ENCODE measurements around the gene SPATA31D3. TPM values are rescaled to one million over a fixed set of nuclear protein-coding genes. Genes with fewer than 3 reads are reported as not detected.

The SPATA31D3 gene
- total and polyA plus RNA-seq, 2 donors from 2014 or later = not detected

DNA sequence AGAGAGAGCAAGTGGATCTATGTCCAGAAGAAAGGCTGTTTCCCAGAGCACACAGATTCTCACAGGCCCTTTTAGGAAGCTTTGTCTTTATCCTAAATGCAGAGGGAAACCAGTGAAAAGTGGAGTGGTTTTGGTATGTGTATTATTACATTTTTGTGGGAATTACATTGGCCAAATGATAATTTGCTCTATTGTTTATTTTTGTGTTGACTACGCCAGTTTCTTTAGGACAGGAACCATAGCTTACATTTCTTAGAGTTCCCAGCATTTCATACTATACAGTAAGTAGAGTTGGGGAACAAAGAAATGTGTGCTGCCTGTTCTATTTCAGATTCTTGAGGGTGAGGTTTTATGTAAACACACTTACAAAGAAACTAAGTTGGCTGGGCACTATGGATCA, 44.4 kb upstream of the SPATA31D3 start:
- intact Hi-C loops (cut with DNase I) = no loop called here
- no peak overlapping the region for H3K9ac ChIP-seq (ENCODE audit: low read length in 3 of 3)
- DNase-seq = no peak
- no peaks in the 10 kb centered on the region for H3K36me3 ChIP-seq (ENCODE audit: control insufficient read depth in 2 of 3, insufficient read depth in 3 of 3, low read length in 3 of 3)
- no peak for FAIRE-seq
- TF ChIP-seq, protein P1, sequence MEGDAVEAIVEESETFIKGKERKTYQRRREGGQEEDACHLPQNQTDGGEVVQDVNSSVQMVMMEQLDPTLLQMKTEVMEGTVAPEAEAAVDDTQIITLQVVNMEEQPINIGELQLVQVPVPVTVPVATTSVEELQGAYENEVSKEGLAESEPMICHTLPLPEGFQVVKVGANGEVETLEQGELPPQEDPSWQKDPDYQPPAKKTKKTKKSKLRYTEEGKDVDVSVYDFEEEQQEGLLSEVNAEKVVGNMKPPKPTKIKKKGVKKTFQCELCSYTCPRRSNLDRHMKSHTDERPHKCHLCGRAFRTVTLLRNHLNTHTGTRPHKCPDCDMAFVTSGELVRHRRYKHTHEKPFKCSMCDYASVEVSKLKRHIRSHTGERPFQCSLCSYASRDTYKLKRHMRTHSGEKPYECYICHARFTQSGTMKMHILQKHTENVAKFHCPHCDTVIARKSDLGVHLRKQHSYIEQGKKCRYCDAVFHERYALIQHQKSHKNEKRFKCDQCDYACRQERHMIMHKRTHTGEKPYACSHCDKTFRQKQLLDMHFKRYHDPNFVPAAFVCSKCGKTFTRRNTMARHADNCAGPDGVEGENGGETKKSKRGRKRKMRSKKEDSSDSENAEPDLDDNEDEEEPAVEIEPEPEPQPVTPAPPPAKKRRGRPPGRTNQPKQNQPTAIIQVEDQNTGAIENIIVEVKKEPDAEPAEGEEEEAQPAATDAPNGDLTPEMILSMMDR (IDR thresholded peaks at IDR 0.05; ENCODE audit: borderline replicate concordance, extremely low read depth, insufficient read depth) = no peak
- no peaks in the 10 kb centered on the region for H3K4me1 ChIP-seq (ENCODE audit: control insufficient read depth in 2 of 3, insufficient read depth in 2 of 3, low read depth in 1 of 3, low read length in 3 of 3)
- no peak overlapping the region for H3K4me3 ChIP-seq (ENCODE audit: low read length in 3 of 3)
- no peaks in the 10 kb centered on the region for H3K9me3 ChIP-seq (ENCODE audit: control insufficient read depth in 2 of 3, insufficient read depth in 1 of 3, low read length in 3 of 3)
- no peak overlapping the region for H3K27ac ChIP-seq (ENCODE audit: low read depth in 2 of 2, low read length in 2 of 2)
- H3K27me3 ChIP-seq (ENCODE audit: control insufficient read depth, insufficient read depth, low read length) = no peaks in the 10 kb centered on the region

DNA sequence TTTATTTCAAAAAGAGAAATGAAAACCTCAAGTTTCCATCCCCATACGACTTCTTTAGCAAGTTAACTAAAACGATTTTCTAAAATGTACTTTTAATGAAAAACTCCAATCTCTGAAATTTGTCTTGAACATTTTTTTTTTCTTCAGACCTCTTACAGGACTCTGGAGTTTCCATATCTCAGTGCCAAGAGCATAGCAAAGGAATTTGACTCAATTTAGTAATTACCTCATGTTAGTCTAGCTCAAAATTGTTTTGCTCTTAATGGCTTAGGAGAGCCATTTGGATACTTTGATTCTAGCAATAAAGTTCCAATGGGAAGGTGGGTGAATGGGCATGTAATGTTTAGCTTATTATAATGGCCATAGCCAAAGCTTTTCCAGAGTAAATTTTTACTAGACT, 41.1 kb upstream of the SPATA31D3 start:
- no peaks in the 10 kb centered on the region for H3K27me3 ChIP-seq (ENCODE audit: control insufficient read depth, insufficient read depth, low read length)
- H3K4me1 ChIP-seq (ENCODE audit: control insufficient read depth in 2 of 3, insufficient read depth in 2 of 3, low read depth in 1 of 3, low read length in 3 of 3) = no peaks in the 10 kb centered on the region
- intact Hi-C loops (cut with DNase I) = no loop called here
- no peak overlapping the region for H3K27ac ChIP-seq (ENCODE audit: low read depth in 2 of 2, low read length in 2 of 2)
- no peak overlapping the region for H3K9ac ChIP-seq (ENCODE audit: low read length in 3 of 3)
- H3K36me3 ChIP-seq (ENCODE audit: control insufficient read depth in 2 of 3, insufficient read depth in 3 of 3, low read length in 3 of 3) = no peaks in the 10 kb centered on the region
- no peaks in the 10 kb centered on the region for H3K9me3 ChIP-seq (ENCODE audit: control insufficient read depth in 2 of 3, insufficient read depth in 1 of 3, low read length in 3 of 3)
- TF ChIP-seq, protein P1 (IDR thresholded peaks at IDR 0.05; ENCODE audit: borderline replicate concordance, extremely low read depth, insufficient read depth) = no peak
- FAIRE-seq (peak; percentile 23), DNase-seq (no peak)
- no peak overlapping the region for H3K4me3 ChIP-seq (ENCODE audit: low read length in 3 of 3)

DNA sequence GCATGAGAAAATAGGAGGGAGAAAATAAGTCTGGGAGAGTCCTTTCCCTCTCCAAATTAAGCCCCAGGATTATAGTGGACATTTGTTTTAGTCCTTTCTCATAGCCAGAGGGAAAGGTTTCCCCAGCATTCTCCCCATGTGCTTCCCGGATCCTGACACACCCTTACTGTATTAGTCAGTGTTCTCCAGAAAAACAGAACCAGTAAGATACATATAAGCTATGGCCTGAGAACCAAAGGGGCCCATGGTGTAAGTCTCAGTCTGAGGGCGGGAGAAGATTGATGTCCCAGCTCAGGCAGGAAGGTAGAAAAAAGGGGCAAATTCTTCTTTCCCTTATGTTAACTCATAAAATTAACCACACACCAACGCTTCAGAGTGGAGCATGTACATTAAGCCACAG, 40.7 kb upstream of the SPATA31D3 start:
- H3K27ac ChIP-seq (ENCODE audit: low read depth in 2 of 2, low read length in 2 of 2) = no peak overlapping the region
- no peak overlapping the region for H3K4me3 ChIP-seq (ENCODE audit: low read length in 3 of 3)
- FAIRE-seq (no peak), DNase-seq (no peak)
- no peaks in the 10 kb centered on the region for H3K4me1 ChIP-seq (ENCODE audit: control insufficient read depth in 2 of 3, insufficient read depth in 2 of 3, low read depth in 1 of 3, low read length in 3 of 3)
- H3K9me3 ChIP-seq (ENCODE audit: control insufficient read depth in 2 of 3, insufficient read depth in 1 of 3, low read length in 3 of 3) = no peaks in the 10 kb centered on the region
- intact Hi-C loops (cut with DNase I) = no loop called here
- TF ChIP-seq, protein P1 (IDR thresholded peaks at IDR 0.05; ENCODE audit: borderline replicate concordance, extremely low read depth, insufficient read depth) = no peak
- H3K9ac ChIP-seq (ENCODE audit: low read length in 3 of 3) = no peak overlapping the region
- H3K36me3 ChIP-seq (ENCODE audit: control insufficient read depth in 2 of 3, insufficient read depth in 3 of 3, low read length in 3 of 3) = no peaks in the 10 kb centered on the region
- no peaks in the 10 kb centered on the region for H3K27me3 ChIP-seq (ENCODE audit: control insufficient read depth, insufficient read depth, low read length)

DNA sequence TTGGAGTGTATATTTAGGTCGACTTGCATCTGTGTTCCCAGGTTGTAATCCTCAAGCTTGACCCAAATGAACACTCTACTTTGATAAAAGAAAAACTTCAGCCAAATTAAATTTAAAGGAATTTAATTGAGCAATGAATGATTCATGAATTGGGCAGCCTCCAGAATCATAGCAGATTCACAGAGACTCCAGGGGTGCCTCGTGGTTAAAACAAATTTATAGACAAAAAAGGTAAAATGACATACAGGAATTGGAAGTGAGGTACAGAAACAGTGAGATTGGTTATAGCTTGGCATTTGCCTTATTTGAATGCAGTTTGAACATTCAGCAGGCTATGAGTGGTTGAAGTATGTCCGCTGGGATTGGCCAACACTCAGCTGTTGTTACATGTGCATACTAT, 36.6 kb upstream of the SPATA31D3 start:
- intact Hi-C loops (cut with DNase I) = no loop called here
- Histone ChIP-seq H3K9ac (ENCODE audit: low read length in 3 of 3) (no peak overlapping the region), H3K4me3 (ENCODE audit: low read length in 3 of 3) (no peak overlapping the region), H3K27ac (ENCODE audit: low read depth in 2 of 2, low read length in 2 of 2) (no peak overlapping the region), H3K36me3 (ENCODE audit: control insufficient read depth in 2 of 3, insufficient read depth in 3 of 3, low read length in 3 of 3) (no peaks in the 10 kb centered on the region), H3K4me1 (ENCODE audit: control insufficient read depth in 2 of 3, insufficient read depth in 2 of 3, low read depth in 1 of 3, low read length in 3 of 3) (no peaks in the 10 kb centered on the region), H3K9me3 (ENCODE audit: control insufficient read depth in 2 of 3, insufficient read depth in 1 of 3, low read length in 3 of 3) (no peaks in the 10 kb centered on the region), H3K27me3 (ENCODE audit: control insufficient read depth, insufficient read depth, low read length) (no peaks in the 10 kb centered on the region)
- DNase-seq (no peak), FAIRE-seq (no peak)
- TF ChIP-seq, protein P1 (IDR thresholded peaks at IDR 0.05; ENCODE audit: borderline replicate concordance, extremely low read depth, insufficient read depth) = no peak

Measured in kidney (tissue), 14 donors.